NCI-H226 (cell line): ENCODE measurements around the gene TLE7.

Experiments used
- DNase-seq: peaks from one replicate; pipeline ENCODE4 v3.0.0-alpha.2; 2015

TLE7 gene

GRCh38 chr16:71448274-71448866 lies 6.5 kb upstream of the TLE7 start:
- no peak for DNase-seq

- no peak for DNase-seq
These were observed 1.9 kb upstream of the TLE7 start for GRCh38 chr16:71443714-71444113.

- DNase-seq, result no peak
These were observed 355 bp downstream of the TLE7 start for GRCh38 chr16:71441348-71442050.

GRCh38 chr16:71440669-71441347 lies 1.0 kb downstream of the TLE7 start:
- DNase-seq, result no peak

GRCh38 chr16:71439523-71439922 lies 2.3 kb downstream of the TLE7 start:
- DNase-seq, result no peak

- DNase-seq, result no peak
These were observed 5.4 kb downstream of the TLE7 start for GRCh38 chr16:71436473-71436872.

- DNase-seq, result no peak
These were observed 8.9 kb downstream of the TLE7 start for GRCh38 chr16:71432906-71433305.

- DNase-seq, result no peak
These were observed 9.9 kb downstream of the TLE7 start for GRCh38 chr16:71431991-71432390.

- no peak for DNase-seq
These were observed 10.7 kb downstream of the TLE7 start for GRCh38 chr16:71431176-71431575.

GRCh38 chr16:71430744-71431143 lies 11.1 kb downstream of the TLE7 start:
- DNase-seq, result no peak

GRCh38 chr16:71429581-71429980 lies 12.3 kb downstream of the TLE7 start:
- no peak for DNase-seq

GRCh38 chr16:71428883-71429282 lies 13.0 kb downstream of the TLE7 start:
- DNase-seq, result peak; percentile 98

GRCh38 chr16:71428385-71428784 lies 13.5 kb downstream of the TLE7 start:
- no peak for DNase-seq

GRCh38 chr16:71426880-71427615 lies 14.8 kb downstream of the TLE7 start:
- DNase-seq, result no peak

- no peak for DNase-seq
These were observed 15.6 kb downstream of the TLE7 start for GRCh38 chr16:71426069-71426879.

GRCh38 chr16:71425746-71426068 lies 16.1 kb downstream of the TLE7 start:
- no peak for DNase-seq

- DNase-seq, result no peak
These were observed 17.2 kb downstream of the TLE7 start for GRCh38 chr16:71424626-71425025.

GRCh38 chr16:71423865-71424264 lies 18.0 kb downstream of the TLE7 start:
- no peak for DNase-seq

GRCh38 chr16:71423016-71423415 lies 18.8 kb downstream of the TLE7 start:
- DNase-seq, result no peak

GRCh38 chr16:71421911-71422310 lies 19.9 kb downstream of the TLE7 start:
- DNase-seq, result no peak

GRCh38 chr16:71414038-71414437 lies 27.8 kb downstream of the TLE7 start:
- no peak for DNase-seq

GRCh38 chr16:71413341-71413740 lies 28.5 kb downstream of the TLE7 start:
- no peak for DNase-seq
